Stimulated activated CD4-positive, alpha-beta T cell treated with anti-CD3 and anti-CD28 coated beads, Interleukin-2, amount 100 ng/mL, for 48 hours (primary cell): ENCODE measurements around the gene ADGRL2.

ENCODE experiments used
- DNase-seq, 2 donors: peaks; one replicate each; pipeline ENCODE4 v3.0.0-alpha.2; 2020

The ADGRL2 gene

GRCh38 chr1:81921344-81921743 is 120.6 kb downstream of the ADGRL2 start:
- DNase-seq = no peak

GRCh38 chr1:81921851-81922462 is 121.2 kb downstream of the ADGRL2 start:
- DNase-seq = no peak

GRCh38 chr1:81922955-81923354 is 122.2 kb downstream of the ADGRL2 start:
- DNase-seq = no peak

GRCh38 chr1:81929106-81929505 is 128.4 kb downstream of the ADGRL2 start:
- no peak for DNase-seq

- DNase-seq = no peak
These were observed 136.1 kb downstream of the ADGRL2 start for GRCh38 chr1:81936853-81937252.

- DNase-seq = no peak
These were observed 137.2 kb downstream of the ADGRL2 start for GRCh38 chr1:81937791-81938450.

GRCh38 chr1:81948495-81948894 is 147.8 kb downstream of the ADGRL2 start:
- DNase-seq = no peak

GRCh38 chr1:81949421-81949820 is 148.7 kb downstream of the ADGRL2 start:
- no peak for DNase-seq

- no peak for DNase-seq
These were observed 149.3 kb downstream of the ADGRL2 start for GRCh38 chr1:81950037-81950436.

- no peak for DNase-seq
These were observed 150.0 kb downstream of the ADGRL2 start for GRCh38 chr1:81950591-81951244.

- no peak for DNase-seq
These were observed 153.8 kb downstream of the ADGRL2 start for GRCh38 chr1:81954534-81955020.

- DNase-seq = no peak
These were observed 167.2 kb downstream of the ADGRL2 start for GRCh38 chr1:81967951-81968350.

- no peak for DNase-seq
These were observed 169.7 kb downstream of the ADGRL2 start for GRCh38 chr1:81970416-81970815.

- no peak for DNase-seq
These were observed 173.6 kb downstream of the ADGRL2 start for GRCh38 chr1:81974222-81974841.

- no peak for DNase-seq
These were observed 174.3 kb downstream of the ADGRL2 start for GRCh38 chr1:81974883-81975555.

GRCh38 chr1:81976539-81976938 is 175.8 kb downstream of the ADGRL2 start:
- DNase-seq = no peak

- no peak for DNase-seq
These were observed 178.2 kb downstream of the ADGRL2 start for GRCh38 chr1:81978945-81979344.

- DNase-seq = no peak
These were observed 181.8 kb downstream of the ADGRL2 start for GRCh38 chr1:81982523-81982922.

GRCh38 chr1:81989524-81989923 is 188.8 kb downstream of the ADGRL2 start:
- no peak for DNase-seq

- no peak for DNase-seq
These were observed 189.5 kb downstream of the ADGRL2 start for GRCh38 chr1:81990241-81990640.

GRCh38 chr1:81998165-81998564 is 197.4 kb downstream of the ADGRL2 start:
- no peak for DNase-seq

- DNase-seq = no peak
These were observed 198.6 kb downstream of the ADGRL2 start for GRCh38 chr1:81999364-81999763.

GRCh38 chr1:82000221-82000620 is 199.5 kb downstream of the ADGRL2 start:
- no peak for DNase-seq
